GM18951 (cell line): ENCODE data around the gene CCR4.
"Not testable (repeated sequence)": the region's sequence is repeated elsewhere in the genome, so short reads cannot be mapped to it uniquely, and the experiment has no call there.

Experiments
- POLR2A ChIP-seq: IDR thresholded peaks from 4 replicates; pipeline ENCODE4 v1.6.1; 2011; ENCODE audit warnings: mild to moderate bottlenecking; ENCODE audit not compliant: insufficient read length, insufficient read depth; ENCODE audit errors: extremely low read depth
- in situ Hi-C: fragments of 300-500 bp; cut with MboI; formaldehyde crosslinking; loops from one replicate; pipeline ENCODE4 v1.12.0; 2022; ENCODE audit warnings: low sequenced_read_pairs, mixed read lengths, inconsistent platforms; ENCODE audit not compliant: unreplicated experiment

The CCR4 gene

GRCh38 chr3:32940726-32941125 is 10.7 kb upstream of the CCR4 start:
- no peak for TF ChIP-seq POLR2A
- in situ Hi-C loops: no loop called here

GRCh38 chr3:32945136-32945535 is 6.3 kb upstream of the CCR4 start:
- in situ Hi-C loops: no loop called here
- TF ChIP-seq POLR2A: no peak

GRCh38 chr3:32945598-32945997 is 5.8 kb upstream of the CCR4 start:
- in situ Hi-C loops: not testable (repeated sequence)

GRCh38 chr3:32946973-32947788 is 4.3 kb upstream of the CCR4 start:
- TF ChIP-seq POLR2A: no peak
- in situ Hi-C loops: no loop called here

GRCh38 chr3:32947789-32948238 is 3.6 kb upstream of the CCR4 start:
- in situ Hi-C loops: no loop called here

GRCh38 chr3:32948625-32949445 is 2.6 kb upstream of the CCR4 start:
- in situ Hi-C loops: no loop called here
- no peak for TF ChIP-seq POLR2A

More at GRCh38 chr3:32947789-32948238, 3.6 kb upstream of the CCR4 start:
- TF ChIP-seq POLR2A: no peak

GRCh38 chr3:32950516-32950915 is 928 bp upstream of the CCR4 start:
- no peak for TF ChIP-seq POLR2A
- in situ Hi-C loops: no loop called here

- in situ Hi-C loops: no loop called here
These were observed 1.1 kb downstream of the CCR4 start for GRCh38 chr3:32952369-32953077.

GRCh38 chr3:32954506-32954905 is 3.1 kb downstream of the CCR4 start:
- in situ Hi-C loops: no loop called here
- TF ChIP-seq POLR2A: no peak

More at GRCh38 chr3:32952369-32953077, 1.1 kb downstream of the CCR4 start:
- no peak for TF ChIP-seq POLR2A

- TF ChIP-seq POLR2A: no peak
- in situ Hi-C loops: no loop called here
These were observed 5.5 kb downstream of the CCR4 start for GRCh38 chr3:32956750-32957570.

- in situ Hi-C loops: no loop called here
- TF ChIP-seq POLR2A: no peak
These were observed 7.1 kb downstream of the CCR4 start for GRCh38 chr3:32958509-32958908.

- in situ Hi-C loops: no loop called here
- TF ChIP-seq POLR2A: no peak
These were observed 7.9 kb downstream of the CCR4 start for GRCh38 chr3:32959371-32959770.
